Esophagus squamous epithelium (tissue), 4 donors: ENCODE results near the gene KAZN.

Source experiments
- POLR2A ChIP-seq, 4 donors: fragments of 450-650 bp; IDR thresholded peaks; one replicate each; pipeline ENCODE4 v1.6.1; 2017; ENCODE audit warnings: antibody characterized with exemption in 4 of 4, mild to moderate bottlenecking in 4 of 4, moderate library complexity in 3 of 4
- TF ChIP-seq, protein P1 (sequence below), 6 experiments: fragments of 450-650 bp in 4 of 6; fragments of 200-600 bp in 2 of 6; sonication (generic) in 2 of 6; IDR thresholded peaks; one replicate each; pipeline ENCODE4 v1.5.1; 2016 to 2019; ENCODE audit warnings: antibody characterized with exemption in 6 of 6, mild to moderate bottlenecking in 4 of 6, moderate library complexity in 4 of 6

GRCh38 chr1:14687147-14687546 is 88.7 kb downstream of the KAZN start:
- TF ChIP-seq, protein P1, sequence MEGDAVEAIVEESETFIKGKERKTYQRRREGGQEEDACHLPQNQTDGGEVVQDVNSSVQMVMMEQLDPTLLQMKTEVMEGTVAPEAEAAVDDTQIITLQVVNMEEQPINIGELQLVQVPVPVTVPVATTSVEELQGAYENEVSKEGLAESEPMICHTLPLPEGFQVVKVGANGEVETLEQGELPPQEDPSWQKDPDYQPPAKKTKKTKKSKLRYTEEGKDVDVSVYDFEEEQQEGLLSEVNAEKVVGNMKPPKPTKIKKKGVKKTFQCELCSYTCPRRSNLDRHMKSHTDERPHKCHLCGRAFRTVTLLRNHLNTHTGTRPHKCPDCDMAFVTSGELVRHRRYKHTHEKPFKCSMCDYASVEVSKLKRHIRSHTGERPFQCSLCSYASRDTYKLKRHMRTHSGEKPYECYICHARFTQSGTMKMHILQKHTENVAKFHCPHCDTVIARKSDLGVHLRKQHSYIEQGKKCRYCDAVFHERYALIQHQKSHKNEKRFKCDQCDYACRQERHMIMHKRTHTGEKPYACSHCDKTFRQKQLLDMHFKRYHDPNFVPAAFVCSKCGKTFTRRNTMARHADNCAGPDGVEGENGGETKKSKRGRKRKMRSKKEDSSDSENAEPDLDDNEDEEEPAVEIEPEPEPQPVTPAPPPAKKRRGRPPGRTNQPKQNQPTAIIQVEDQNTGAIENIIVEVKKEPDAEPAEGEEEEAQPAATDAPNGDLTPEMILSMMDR (IDR thresholded peaks at IDR 0.05) = no peak
- TF ChIP-seq POLR2A (IDR thresholded peaks at IDR 0.05) = no peak
